Activated gamma-delta T cell treated with anti-CD3 and anti-CD28 coated beads, Interleukin-2, amount 50 U/mL, for 16 hours (primary cell): Measurements from ENCODE around the gene TTC6.

Source experiments
- DNase-seq: peaks from one replicate; pipeline ENCODE4 v3.0.0-alpha.2; 2020; ENCODE audit warnings: low read depth

The TTC6 gene

DNA sequence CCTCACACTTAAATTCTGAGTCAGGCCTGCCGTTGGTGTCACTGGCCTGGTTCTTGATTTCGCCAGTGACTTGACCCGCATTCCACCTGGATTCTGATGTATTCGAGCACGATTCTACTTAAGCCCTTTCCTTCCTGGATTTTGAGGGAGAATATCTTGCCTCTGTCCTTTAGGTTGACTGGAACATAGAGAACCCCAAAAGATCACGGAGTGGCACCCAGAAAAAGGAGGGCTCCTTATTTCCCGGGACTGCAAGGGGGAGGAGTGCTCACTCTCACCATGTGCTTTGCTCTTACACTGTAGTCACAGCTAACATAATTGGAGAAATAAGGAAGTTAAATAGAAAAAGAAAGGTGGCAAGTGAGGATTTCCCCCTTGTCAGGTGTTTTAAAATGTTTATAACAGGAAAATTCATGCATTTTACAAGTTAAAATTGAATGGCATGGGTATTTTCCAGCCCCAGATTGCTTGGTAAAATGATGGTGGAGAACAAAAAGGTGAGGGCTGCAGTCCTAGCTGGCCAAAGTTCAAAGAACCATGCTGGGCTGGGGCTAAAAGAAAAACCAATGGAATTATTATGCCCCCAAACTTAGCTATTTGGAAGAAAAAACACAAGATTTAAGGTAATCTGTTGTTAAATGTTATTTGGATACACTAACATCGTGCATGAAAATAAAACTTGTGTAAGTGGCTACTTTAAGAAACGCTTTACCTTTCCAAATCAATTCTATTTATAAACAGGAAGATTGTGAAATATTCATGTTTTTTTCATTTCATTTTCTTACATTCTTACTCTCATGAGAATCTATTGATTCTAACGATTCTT, 9.2 kb upstream of the TTC6 start:
- no peak for DNase-seq

DNA sequence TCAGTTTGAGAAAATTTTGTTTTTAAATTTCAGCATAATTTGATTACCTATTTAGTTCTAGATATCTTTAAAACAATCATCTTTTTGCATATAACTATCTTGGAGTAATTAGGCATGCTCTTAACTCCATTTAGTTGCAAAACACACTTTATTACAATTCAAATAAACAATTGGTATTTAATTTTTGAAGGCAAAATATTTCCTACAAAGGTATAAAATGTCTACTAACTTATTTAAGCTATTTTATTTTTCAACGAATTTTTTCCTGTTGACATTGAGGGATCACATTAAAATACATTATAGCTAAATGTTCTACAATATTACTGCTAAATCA, 8.7 kb upstream of the TTC6 start:
- DNase-seq = no peak

DNA sequence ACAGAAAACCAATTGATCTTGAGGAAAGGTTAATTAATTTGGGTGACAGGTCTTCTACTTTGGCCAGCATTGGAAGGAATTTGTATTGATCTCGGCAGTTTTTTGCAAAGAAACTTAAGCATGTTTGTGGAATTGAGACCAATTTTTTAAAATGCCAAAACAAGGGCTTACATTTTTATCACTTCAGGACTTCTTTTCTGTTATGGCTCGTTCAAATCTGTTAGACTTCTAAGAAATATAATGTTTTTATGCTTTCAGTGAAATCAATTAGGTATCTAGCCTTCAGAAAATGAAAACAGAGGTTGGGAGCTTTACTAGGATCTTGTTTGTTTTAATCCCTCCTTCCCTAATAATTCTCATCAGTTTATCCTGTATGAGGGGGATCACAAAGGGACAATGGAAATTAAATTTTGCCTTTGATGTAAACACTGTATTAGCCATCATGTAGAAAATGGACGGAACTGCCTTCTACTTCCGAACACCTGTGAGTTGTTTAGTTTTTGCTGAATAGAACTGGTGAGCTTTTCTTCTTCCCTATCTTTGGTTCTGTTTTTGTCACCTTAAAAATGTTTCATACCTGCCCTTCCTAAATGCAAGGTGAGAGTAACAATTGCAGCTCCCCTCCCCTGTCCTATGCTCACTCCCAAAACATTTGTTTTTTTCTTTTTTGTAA, 8.2 kb upstream of the TTC6 start:
- DNase-seq = no peak

DNA sequence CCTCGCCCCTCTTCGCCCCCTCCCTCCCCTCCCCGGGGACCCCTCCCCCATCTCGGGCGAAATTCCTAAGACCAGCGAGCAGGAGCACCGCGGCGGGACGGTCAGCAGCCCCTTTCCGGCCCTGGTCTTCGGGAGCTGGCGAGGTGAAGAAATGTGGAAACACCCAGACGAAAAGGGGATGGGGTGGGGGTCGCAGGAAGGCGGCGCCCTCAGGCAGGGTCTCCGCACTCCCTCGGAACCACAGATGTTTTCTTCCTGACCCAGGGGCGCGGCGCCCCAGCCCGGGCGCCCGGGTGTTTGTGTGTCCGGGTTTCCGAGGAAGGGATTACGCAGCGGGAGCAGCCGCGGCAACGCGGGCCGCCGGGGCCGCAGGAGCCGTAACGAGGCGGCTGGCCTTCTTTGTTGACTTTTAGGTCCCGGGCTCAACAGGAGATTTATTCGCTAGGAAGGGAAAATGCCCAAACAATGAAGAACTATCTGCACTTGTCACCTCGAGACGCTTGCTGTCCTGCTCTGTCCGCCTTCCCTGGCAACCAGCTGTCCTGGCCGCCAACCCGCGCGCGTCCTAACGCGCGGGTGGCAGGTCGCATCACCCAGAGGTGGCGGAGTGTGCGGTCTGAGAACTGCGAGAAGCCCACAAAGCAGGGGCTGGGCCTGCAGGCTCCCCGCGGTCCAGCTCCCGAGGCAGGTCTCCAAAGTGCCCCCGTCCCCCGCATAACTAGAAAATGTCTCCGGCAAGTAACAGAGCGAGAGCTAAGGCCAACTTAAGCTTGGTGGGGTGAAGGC, 7.4 kb upstream of the TTC6 start:
- no peak for DNase-seq

DNA sequence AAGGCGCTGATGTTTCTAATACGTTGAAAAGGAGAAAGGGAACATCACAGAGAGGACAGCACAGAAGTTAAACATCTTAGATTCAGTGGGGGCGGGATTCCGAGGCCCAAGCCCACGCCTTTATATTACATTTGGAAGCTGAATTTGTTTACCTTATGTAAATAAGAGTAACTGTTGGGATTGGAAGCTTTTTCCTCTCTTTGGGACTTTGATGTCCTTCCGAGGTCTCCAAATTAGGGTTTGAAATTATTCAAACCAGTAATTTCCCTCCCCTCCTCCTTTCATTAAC, 6.8 kb upstream of the TTC6 start:
- no peak for DNase-seq

DNA sequence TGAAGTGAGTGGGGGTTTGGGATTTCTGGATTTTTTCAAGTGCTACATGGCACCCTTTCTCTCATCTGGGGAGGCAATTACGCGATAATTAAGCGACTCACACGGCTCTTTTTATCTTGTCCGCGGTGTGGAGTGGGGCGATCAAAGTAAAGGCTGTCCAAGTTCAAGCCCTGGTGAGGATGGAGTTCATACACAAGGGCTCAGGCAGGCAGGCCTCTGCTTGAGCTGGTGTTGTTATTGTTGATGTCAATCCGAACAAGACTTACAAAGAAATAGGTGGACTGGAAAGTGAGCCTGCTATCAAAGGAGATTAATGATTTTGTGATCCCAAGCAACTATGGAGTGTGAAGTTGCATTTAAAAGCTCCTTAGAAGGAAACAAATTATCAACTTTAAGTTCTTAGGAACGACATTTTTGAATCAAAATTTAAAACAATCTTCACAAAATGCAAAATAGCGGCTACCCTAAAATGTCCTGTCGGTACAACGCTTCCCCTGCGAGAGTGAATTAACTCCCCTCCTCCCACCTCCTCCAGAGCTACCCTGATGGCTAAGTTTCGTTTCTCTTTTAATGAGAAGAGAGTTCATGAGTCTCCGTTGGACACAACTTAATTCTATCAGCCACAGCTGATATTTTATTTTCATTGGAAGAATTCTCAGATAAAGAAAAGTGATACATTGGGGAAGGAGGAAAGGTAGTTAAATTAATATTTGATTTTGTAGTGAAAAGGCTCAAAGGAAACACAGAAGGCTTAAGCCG, 6.3 kb upstream of the TTC6 start:
- no peak for DNase-seq

DNA sequence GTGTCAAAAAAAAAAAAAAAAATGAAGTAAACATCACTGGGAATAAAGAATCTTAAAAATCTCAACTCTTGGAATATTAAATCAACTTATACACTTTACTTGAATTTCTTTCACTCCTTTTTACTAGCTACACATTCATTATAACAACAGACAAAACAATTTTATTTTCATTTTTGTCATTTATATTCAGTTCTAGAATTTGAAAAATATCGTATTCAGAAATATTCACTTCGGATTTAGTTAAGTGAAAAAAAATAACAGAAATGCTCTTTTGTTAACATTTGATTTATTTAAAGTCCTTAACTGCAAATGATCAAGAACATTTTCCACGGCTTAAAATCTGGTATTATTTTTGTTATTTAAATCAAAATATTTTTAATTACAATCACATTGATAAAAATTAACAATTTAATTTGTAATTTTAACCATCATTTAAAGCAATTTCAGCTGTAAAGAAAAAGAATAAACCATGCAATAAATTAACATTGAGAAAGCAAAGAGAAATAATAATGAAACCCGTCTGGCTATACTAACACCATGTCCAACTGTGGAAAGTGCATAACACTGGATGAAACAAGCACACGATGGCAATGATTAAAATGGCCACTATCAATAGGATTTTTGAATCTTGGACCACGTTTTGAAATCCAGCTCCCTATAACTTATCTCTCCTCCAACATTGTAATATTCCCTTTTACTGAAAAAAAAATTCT, 5.6 kb upstream of the TTC6 start:
- no peak for DNase-seq

DNA sequence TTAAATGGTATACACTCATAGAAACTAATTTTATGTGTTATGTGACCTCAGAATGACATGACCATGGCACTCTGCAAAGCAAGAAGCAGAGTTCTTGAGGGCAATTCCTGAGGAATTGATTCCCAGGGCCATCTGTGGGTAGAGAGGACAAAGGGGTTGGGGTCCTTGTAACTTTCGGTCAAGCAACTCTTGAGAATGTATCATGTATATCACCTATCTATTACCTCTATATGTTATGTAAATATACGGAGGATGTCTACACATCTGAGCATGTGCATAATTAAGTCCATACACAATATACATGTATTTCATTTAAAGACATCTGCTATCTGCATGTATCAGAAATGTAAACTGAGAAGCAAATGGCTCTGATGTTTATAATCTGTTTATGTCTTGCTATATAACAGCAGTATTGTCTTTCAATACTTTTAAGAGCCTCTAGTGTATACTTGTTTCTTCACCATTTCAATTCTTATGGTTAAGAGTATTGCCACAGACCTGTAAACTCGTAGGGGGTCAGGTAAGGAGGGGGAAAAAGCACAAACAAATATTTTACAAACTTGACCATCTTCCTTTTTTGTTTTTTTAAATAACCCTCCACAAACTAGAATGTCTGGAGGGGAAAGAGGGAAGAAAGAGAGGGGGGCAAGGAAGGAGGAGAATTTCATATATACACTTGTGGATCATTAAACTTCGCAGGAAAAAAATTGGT, 4.8 kb upstream of the TTC6 start:
- DNase-seq = no peak

DNA sequence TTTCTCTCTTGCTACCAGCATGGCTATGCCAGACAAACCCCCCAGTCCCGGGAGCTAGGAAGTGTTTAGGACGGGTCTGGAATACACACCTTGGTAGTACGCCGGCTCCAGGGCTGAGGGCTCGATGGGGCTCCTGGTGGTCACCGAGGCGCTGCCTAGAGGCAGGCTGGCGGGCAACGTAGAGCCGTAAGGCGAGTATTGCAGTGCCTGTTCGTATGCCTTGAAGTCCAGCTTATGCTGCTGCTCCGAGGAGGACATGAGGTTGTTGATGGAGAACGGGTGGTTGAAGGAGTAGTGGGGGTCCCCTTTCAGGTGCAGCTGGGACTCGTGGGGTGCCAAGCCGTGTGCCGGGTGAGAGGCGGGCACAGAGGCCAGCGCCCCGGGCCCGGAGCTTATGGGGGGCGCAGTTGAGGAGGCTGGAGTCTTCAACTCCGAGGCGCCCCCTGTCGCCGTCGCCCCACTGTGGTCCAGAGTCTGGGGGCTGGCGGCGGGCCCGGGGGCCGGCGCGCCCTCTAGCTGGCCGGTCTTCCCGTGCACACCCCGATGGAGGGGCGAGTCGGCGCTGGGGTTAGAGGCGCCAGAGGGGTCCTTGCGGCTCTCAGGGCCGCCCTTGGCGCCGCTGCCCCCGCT, 4.0 kb upstream of the TTC6 start:
- DNase-seq = no peak

DNA sequence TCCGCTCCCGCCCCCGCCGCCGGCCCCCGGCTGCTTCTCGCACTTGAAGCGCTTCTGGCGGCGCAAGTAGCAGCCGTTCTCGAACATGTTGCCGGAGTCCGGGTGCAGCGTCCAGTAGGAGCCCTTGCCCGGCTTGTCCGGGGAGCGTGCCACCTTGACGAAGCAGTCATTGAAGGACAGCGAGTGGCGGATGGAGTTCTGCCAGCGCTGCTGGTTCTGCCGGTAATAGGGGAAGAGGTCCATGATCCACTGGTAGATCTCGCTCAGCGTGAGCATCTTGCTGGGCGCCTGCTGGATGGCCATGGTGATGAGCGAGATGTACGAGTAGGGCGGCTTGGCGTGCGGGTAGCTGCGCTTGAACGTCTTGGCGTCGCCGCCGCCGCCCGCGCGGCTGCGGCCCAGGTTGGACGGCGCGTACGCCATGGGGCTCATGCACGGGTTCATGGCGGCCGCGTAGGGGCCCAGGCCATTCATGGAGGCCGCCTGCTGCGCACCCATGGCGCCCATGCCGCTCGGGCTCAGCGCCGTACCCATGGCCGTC, 3.4 kb upstream of the TTC6 start:
- no peak for DNase-seq

DNA sequence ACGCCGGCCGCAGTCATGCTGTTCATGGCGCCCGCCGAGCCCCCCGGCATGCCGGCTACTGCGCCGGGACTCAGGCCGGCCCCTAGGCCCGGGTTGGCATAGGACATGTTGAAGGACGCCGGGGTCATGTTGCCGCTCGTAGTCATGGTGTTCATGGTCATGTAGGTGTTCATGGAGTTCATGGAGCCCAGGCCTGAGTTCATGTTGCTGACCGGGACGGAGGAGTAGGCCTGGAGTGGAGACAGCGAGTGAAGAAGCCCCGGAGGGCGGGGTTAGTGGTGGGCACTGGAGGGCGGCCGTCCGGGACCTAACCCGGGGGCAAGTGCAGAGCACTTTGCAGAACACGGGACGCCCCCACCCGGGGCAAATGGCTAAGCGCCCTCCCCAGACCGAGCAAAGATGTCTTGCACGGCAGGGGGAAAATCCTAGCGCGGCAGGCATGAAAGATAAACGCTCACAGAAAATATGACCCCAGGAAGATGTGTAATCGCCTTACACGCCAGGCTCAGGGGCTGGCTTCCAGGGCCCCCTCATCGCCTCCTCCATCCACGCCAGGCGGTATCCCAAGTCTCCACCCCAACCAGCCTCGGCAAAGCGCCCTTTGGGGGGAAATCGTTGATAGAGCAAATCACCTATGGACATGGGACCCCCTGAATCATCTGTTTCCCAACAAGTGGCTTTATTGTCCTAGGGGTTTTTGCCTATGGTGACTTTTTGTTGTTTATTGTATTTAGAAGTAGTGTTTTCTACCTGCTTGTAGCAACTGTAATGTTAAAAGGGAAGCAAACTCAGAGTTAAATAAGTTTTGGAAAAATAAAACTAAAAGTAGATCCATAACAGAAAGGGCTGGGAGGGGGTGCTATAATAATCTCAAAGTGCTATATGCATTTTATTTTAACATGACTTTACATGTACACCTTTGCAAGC, 2.7 kb upstream of the TTC6 start:
- no peak for DNase-seq

DNA sequence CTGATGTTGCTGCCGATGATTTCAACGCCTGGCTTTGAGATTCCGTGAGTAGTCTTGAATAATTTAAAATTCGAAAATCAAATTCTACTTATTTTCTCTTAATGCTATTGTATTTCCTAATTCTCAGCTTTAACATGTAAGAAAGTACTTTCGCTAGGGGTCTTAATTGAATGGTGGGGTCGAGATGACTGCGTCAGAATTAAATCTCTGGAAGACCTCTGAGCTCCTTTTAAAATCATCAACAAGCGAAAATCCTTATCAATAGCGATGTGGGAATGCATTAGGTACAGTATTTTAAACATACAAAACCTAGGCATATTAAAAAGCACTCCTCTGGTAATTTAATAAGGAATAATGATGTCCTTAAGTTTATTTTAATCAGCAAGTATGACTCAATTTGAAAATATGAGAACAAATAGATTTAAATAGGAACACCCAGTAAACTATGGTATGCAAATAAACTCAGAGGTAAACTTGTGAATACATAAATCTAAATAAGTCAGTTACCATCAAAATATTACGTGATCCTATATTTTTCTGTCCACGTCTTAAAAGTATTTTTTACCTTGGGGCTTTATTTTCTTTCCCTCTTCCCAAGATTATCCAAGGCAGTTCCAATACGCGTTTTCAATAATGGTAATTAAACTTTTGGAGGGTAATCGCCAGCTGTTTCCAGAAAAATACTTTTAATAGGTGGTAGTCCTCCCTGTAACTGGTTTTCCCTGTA, 1.8 kb upstream of the TTC6 start:
- no peak for DNase-seq

DNA sequence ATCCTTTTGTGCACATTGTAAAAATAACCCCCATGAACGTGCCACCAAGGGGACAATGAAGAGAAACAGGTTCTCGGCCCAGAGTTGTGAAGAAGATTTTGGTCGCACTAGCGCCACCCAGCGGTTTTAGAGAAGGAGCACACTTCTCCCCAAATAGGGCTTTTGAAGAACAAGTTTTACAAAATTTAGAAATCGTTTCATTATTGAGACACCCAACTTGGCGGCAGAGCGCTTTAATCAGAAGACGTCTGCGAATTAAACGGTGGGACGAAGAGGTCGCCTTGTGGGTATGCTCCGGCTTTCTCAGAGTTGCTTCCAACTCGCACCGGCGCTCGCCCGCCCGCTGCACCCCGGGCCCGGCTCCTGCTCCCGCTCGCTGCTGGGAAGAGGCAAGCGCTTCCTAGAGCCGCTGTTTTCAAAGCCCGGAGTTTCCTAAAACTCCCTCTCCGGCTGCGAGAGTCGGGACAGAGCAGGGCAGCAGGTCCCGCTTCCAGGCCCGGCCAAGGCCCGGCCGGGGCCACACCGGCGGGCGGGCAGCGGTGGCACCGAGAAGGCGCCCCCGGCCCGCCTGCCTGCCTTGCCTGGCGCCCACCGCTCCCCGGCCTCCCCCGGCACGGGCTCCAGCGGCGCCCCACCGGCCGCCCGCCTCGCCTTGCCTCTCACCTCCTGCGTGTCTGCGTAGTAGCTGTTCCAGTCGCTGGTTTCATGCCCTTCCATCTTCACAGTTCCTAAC, 1.0 kb upstream of the TTC6 start:
- DNase-seq = no peak

DNA sequence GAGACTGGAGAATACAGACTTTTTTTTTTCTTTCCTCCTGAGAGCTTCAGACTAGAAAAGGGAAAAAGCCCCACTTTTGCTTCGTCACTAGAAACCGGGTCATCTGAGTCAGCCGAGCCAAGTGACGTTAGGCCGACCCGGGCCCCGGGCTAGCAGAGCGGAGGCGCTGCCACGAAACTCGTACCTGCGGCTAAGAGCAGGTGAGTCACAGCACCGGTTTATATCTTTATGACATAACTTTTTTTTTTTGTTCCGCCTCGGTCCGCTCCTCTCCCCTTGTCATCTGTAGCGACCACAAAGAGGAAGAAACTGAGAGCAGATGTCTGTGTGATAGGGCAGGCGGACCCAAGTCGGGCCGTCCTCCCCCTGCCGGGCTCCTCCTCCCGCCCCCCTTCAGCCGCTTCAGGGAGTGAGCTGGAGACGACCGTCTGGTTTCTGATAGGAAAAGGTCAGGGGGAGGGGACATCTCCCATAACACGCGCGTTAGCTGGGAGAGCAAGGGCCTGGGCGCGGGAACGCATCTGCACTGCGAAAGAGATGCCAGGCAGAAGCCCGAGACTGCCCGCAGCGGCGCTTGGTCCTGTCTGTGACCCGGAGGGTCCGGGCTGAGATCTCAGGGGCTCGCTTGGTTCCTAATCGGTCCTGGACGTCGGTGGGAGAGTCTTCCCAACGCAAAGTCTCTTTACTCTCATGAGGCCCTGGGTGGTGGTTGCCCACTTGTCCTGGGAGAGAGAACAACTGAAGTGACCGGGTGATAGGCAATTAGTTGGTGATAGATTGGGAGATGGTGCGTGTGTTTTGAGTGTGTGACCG, 586 bp downstream of the TTC6 start:
- DNase-seq = no peak

DNA sequence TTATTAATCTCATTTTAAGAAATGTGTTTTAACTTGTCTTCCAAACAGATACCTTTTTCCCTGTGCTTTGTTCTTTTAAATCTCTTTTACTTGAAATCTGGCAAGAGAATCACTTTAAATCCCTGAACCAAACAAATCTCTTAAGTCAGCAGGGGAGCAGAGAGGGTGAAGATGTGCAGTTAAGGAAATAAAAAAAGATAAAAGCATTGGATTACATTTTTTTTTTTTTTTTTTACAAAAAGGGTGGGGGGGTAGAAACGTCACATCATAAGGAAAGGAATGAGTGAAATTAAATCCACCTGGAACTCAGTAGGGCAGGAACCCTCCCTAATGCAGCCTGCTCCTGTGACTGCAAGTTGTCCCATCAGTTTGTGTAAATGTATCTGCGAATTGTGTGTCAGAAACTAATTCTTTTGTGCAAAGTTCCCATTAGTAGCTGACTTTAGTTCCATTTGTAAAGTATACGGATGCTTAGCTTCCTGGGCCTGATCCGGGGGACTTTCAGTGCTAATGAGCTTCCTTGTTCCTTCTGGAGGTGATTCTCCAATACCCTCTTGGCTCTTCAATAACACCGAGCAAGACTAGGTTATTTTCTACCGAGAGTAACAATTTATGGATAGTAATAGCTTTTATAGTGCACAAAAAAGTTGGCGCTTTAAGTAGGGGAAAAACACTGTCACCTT, 1.5 kb downstream of the TTC6 start:
- DNase-seq = no peak

DNA sequence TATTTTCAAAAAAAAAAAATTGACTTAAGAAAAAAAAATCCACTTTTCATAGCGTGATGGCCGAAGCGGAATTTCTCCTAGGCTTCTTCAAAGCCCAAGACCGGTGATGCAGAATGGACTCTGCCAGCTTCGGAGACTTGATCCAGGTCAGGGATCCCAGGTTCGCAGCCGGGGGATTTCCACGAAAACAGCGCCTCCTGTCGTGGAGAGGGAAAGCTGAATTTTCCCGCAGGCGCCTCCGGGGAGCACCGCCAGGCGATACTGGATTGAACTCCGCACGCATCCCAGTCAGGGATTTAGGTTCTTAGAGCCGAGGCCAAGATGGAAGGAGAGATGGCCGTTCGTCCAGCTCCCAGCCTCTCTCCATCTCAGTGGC, 2.1 kb downstream of the TTC6 start:
- DNase-seq = no peak
